IPS-15b (cell line): Measurements from ENCODE around the gene AP3S2.

Experiments used
- H3K27me3 ChIP-seq: one replicate; pipeline ENCODE4 v1.6.1; 2013; ENCODE audit warnings: low read length; ENCODE audit not compliant: control insufficient read depth, insufficient read depth
- H3K36me3 ChIP-seq: one replicate; pipeline ENCODE4 v1.6.1; 2013; ENCODE audit warnings: low read length; ENCODE audit not compliant: control insufficient read depth, insufficient read depth
- H3K4me1 ChIP-seq: one replicate; pipeline ENCODE4 v1.6.1; 2013; ENCODE audit warnings: mild to moderate bottlenecking, low read length; ENCODE audit not compliant: control insufficient read depth, insufficient read depth
- H3K4me3 ChIP-seq: one replicate; pipeline ENCODE4 v1.5.1; 2013; ENCODE audit warnings: low read depth, low read length
- H3K9ac ChIP-seq: one replicate; pipeline ENCODE4 v1.6.1; 2013; ENCODE audit warnings: low read depth, mild to moderate bottlenecking, low read length
- H3K9me3 ChIP-seq: one replicate; pipeline ENCODE4 v1.6.1; 2013; ENCODE audit warnings: mild to moderate bottlenecking, low read length; ENCODE audit not compliant: control insufficient read depth, insufficient read depth

AP3S2 gene

DNA sequence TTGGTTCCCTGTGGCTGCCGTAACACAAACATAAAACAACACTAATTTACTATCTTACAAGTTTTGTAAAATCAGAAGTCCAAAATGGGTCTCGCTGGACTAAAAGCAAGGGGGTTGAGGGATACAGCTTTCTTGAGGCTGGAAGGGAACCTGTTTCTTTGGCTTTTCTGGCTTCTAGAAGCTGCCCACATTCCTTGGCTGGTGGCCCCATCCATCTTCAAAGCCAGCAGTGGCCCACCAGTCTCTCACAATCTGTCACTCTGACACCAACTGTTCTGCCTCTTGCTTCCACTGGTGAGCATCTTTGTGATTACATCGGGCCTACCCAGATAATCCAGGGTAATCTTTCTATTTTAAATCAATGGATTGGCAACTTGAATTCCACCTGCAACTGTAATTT lies 78.0 kb downstream of the AP3S2 start:
- Histone ChIP-seq H3K4me3 (no peak overlapping the region), H3K9me3 (peaks cover 4% of the 10 kb centered on the region), H3K4me1 (no peaks in the 10 kb centered on the region), H3K9ac (no peak overlapping the region), H3K27me3 (peaks cover 34% of the 10 kb centered on the region), H3K36me3 (no peaks in the 10 kb centered on the region)

GRCh38 chr15:89814112-89814742 lies 79.6 kb downstream of the AP3S2 start:
- Histone ChIP-seq H3K4me1 (no peaks in the 10 kb centered on the region), H3K36me3 (no peaks in the 10 kb centered on the region), H3K4me3 (peak overlapping the region; percentile 45), H3K27me3 (peaks cover 34% of the 10 kb centered on the region), H3K9me3 (peaks cover 4% of the 10 kb centered on the region), H3K9ac (no peak overlapping the region)

DNA sequence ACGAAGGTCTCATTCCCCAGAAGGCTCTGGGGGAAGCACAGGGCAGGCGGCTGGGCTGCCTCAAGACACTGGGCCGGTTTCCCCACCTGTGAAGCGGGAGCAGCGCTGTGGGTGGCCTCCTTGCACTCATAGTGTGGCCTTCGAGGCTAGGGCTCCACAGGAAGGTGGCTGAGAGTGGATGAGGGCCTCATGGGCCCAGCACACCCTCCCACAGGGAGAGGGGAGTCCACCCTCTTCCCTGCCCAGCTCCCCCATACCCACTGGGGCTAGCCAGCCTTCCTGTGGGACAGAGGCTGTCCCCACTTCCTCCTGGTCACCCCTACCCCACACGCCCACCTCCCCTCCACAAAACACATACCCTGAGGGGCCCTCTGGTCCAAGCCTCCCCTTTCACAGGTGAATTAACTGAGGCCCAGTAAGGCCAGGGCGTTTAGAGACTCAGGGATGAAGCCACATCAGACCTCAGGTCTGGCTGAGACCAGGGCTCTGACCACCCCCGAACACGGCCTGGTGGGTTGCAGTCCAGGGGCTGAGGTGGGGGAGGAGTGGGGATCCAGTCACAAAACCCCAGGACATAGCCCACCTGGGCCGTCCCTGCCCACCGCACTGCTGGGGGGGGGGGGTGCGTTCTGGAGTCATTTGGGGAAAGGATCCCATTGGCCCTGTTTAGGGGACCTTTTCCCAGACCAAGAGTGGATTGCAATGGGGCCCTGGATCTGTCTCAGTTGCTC lies 80.2 kb downstream of the AP3S2 start:
- Histone ChIP-seq H3K4me3 (peak overlapping the region; percentile 45), H3K9ac (no peak overlapping the region)

GRCh38 chr15:89812847-89813320 lies 80.9 kb downstream of the AP3S2 start:
- no peaks in the 10 kb centered on the region for H3K4me1 ChIP-seq
- H3K4me3 ChIP-seq: no peak overlapping the region
- no peak overlapping the region for H3K9ac ChIP-seq
- peaks cover 4% of the 10 kb centered on the region for H3K9me3 ChIP-seq
- H3K36me3 ChIP-seq: no peaks in the 10 kb centered on the region
- H3K27me3 ChIP-seq: peaks cover 34% of the 10 kb centered on the region

More for the DNA sequence above, 80.2 kb downstream of the AP3S2 start:
- peaks cover 34% of the 10 kb centered on the region for H3K27me3 ChIP-seq
- no peaks in the 10 kb centered on the region for H3K4me1 ChIP-seq
- H3K36me3 ChIP-seq: no peaks in the 10 kb centered on the region
- peaks cover 4% of the 10 kb centered on the region for H3K9me3 ChIP-seq

DNA sequence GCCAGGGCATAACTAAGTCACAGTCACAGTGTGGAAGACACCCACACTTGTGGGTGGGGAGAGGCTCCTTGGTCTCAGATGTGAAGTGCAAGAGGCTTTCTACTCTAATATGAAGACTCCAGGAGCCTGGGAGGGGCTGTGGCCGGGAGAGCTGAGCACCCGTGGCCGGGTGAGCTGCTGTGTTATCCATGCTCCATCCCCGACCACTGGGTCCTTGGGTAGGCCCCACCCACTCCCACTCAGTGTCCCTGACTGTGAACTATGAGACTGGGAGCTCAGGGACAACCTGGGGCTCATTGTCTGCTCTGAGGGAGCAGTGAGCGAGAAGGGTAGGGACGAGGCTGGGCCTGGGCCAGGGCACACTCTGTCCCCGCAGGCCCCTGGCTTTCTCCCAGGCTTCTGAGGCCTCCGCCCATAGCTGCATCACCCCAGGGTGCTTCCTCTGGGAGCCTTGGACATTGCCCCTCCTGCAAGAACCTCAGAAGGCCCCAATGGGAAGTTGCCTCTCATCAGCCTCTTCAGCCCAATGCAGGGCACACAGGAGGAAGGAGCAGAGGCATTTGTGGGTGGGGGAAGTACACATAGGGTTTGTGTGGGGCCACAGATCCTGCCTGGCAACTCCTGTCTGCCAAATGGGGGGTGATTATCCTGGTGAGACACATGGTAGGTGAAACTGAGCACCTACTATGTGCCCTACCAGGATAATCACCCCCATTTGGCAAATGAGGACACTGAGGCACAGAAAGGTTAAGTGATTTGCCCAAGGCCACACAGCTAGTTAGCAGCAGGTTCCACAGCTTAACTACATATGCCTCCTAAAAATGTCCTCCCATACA lies 81.6 kb downstream of the AP3S2 start:
- no peak overlapping the region for H3K4me3 ChIP-seq
- H3K9ac ChIP-seq: no peak overlapping the region
- peaks cover 4% of the 10 kb centered on the region for H3K9me3 ChIP-seq
- no peaks in the 10 kb centered on the region for H3K4me1 ChIP-seq
- H3K36me3 ChIP-seq: no peaks in the 10 kb centered on the region
- H3K27me3 ChIP-seq: peaks cover 34% of the 10 kb centered on the region

GRCh38 chr15:89810837-89811236 lies 83.0 kb downstream of the AP3S2 start:
- H3K36me3 ChIP-seq: no peaks in the 10 kb centered on the region
- peaks cover 26% of the 10 kb centered on the region for H3K27me3 ChIP-seq
- no peak overlapping the region for H3K9ac ChIP-seq
- H3K4me1 ChIP-seq: no peaks in the 10 kb centered on the region
- H3K4me3 ChIP-seq: no peak overlapping the region
- H3K9me3 ChIP-seq: peaks cover 3% of the 10 kb centered on the region

- Histone ChIP-seq H3K27me3 (peaks cover 16% of the 10 kb centered on the region), H3K4me1 (no peaks in the 10 kb centered on the region), H3K9me3 (no peaks in the 10 kb centered on the region)
Observed at GRCh38 chr15:89809787-89810148, 84.0 kb downstream of the AP3S2 start.

GRCh38 chr15:89809093-89809786 lies 84.6 kb downstream of the AP3S2 start:
- no peak overlapping the region for H3K4me3 ChIP-seq
- H3K36me3 ChIP-seq: no peaks in the 10 kb centered on the region
- H3K27me3 ChIP-seq: peaks cover 15% of the 10 kb centered on the region
- H3K4me1 ChIP-seq: no peaks in the 10 kb centered on the region
- H3K9ac ChIP-seq: no peak overlapping the region
- H3K9me3 ChIP-seq: no peaks in the 10 kb centered on the region

More at GRCh38 chr15:89809787-89810148, 84.0 kb downstream of the AP3S2 start:
- H3K36me3 ChIP-seq: no peaks in the 10 kb centered on the region
- no peak overlapping the region for H3K4me3 ChIP-seq
- H3K9ac ChIP-seq: no peak overlapping the region

GRCh38 chr15:89808160-89808870 lies 85.5 kb downstream of the AP3S2 start:
- no peaks in the 10 kb centered on the region for H3K36me3 ChIP-seq
- H3K9me3 ChIP-seq: no peaks in the 10 kb centered on the region
- H3K4me1 ChIP-seq: no peaks in the 10 kb centered on the region
- no peak overlapping the region for H3K4me3 ChIP-seq
- H3K27me3 ChIP-seq: peaks cover 5% of the 10 kb centered on the region
- no peak overlapping the region for H3K9ac ChIP-seq

DNA sequence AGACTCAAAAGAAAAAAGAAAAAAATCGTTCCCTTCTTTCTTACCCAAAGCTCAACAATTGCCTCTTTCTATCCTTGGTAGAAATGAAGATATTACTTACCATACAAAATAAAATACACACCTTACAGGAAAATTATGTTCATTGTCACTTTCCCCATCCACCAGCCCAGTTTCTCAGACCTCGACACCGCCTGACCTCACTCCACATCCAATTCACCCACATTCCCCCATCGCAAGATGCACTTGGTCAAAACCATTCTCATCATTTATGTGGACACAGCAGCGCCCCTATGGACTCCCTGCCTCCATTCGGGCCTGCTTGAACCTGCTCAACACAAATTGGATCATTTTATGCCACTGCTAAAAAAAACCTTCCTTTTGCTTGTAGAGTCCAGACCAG lies 86.1 kb downstream of the AP3S2 start:
- no peak overlapping the region for H3K9ac ChIP-seq
- no peaks in the 10 kb centered on the region for H3K4me1 ChIP-seq
- H3K9me3 ChIP-seq: no peaks in the 10 kb centered on the region
- H3K4me3 ChIP-seq: no peak overlapping the region
- H3K36me3 ChIP-seq: no peaks in the 10 kb centered on the region
- H3K27me3 ChIP-seq: no peaks in the 10 kb centered on the region
